CD4-positive, alpha-beta T cell (primary cell): ENCODE measurements around the gene RAB6A. TPM values are rescaled to one million over a fixed set of nuclear protein-coding genes. Genes with fewer than 3 reads are reported as not detected.

Experiments
- ATAC-seq: fragments of 200-7000 bp; cut with Tn5 transposase; one replicate; pipeline ENCODE4 v1.10.0; 2022; ENCODE audit warnings: mild to moderate bottlenecking; ENCODE audit not compliant: poor library complexity
- CTCF ChIA-PET: fragments of 350-600 bp; sonication (Branson Sonifier 250); formaldehyde crosslinking; loops from one replicate; lab custom pipeline; 2021; ENCODE audit warnings: antibody characterized with exemption, inconsistent platforms; lab: Charles Lee
- POLR2A ChIA-PET: fragments of 350-600 bp; sonication (Branson Sonifier 250); formaldehyde crosslinking; loops from one replicate; lab custom pipeline; 2021; ENCODE audit warnings: antibody characterized with exemption, inconsistent platforms; lab: Charles Lee
- DNase-seq, 14 experiments: peaks; one replicate each; pipeline ENCODE4 v3.0.0-alpha.2; 2013 to 2020; ENCODE audit warnings: mixed read lengths in 2 of 14
- H3K27ac ChIP-seq, 2 donors: one replicate each; pipeline versions ENCODE4 v1.5.1 to v1.7.0; 2013; ENCODE audit warnings: low read length in 2 of 2, low read depth in 1 of 2, mild to moderate bottlenecking in 1 of 2
- H3K27me3 ChIP-seq, 2 experiments: 1 replicate in 1 of 2; 2 replicates in 1 of 2; pipeline versions ENCODE4 v1.6.1 to v1.7.0; 2013; ENCODE audit warnings: low read length in 2 of 2, control low read depth in 1 of 2, mild to moderate bottlenecking in 1 of 2, moderate library complexity in 1 of 2; ENCODE audit not compliant: insufficient read depth in 2 of 2, control insufficient read depth in 1 of 2
- H3K36me3 ChIP-seq: one replicate; pipeline ENCODE4 v1.6.1; 2013; ENCODE audit warnings: low read length, control low read depth; ENCODE audit not compliant: insufficient read depth
- H3K4me1 ChIP-seq: one replicate; pipeline ENCODE4 v1.6.1; 2013; ENCODE audit warnings: low read length, control low read depth; ENCODE audit not compliant: insufficient read depth
- H3K4me3 ChIP-seq: one replicate; pipeline ENCODE4 v1.5.1; 2013; ENCODE audit warnings: mild to moderate bottlenecking, low read length, moderate library complexity
- H3K9me3 ChIP-seq, 2 experiments: 1 replicate in 1 of 2; 2 replicates in 1 of 2; pipeline versions ENCODE4 v1.6.1 to v1.7.0; 2013; ENCODE audit warnings: low read length in 2 of 2, mild to moderate bottlenecking in 2 of 2, control low read depth in 1 of 2, moderate library complexity in 1 of 2; ENCODE audit not compliant: control insufficient read depth in 1 of 2, insufficient read depth in 1 of 2
- H3K27ac Mint-ChIP-seq: one replicate; pipeline ENCODE4 v1.8.0; 2020; ENCODE audit warnings: mixed read lengths
- H3K27me3 Mint-ChIP-seq: one replicate; pipeline ENCODE4 v1.8.0; 2021; ENCODE audit warnings: mixed read lengths
- H3K36me3 Mint-ChIP-seq: one replicate; pipeline ENCODE4 v1.8.0; 2021; ENCODE audit warnings: low read depth, mixed read lengths
- H3K4me1 Mint-ChIP-seq: one replicate; pipeline ENCODE4 v1.8.0; 2021; ENCODE audit warnings: low read depth, mixed read lengths
- H3K4me3 Mint-ChIP-seq: one replicate; pipeline ENCODE4 v1.8.0; 2020; ENCODE audit warnings: mild to moderate bottlenecking, mixed read lengths
- H3K9me3 Mint-ChIP-seq: one replicate; pipeline ENCODE4 v1.8.0; 2020; ENCODE audit warnings: mixed read lengths
- intact Hi-C, 2 experiments: fragments of 100-400 bp; cut with DNase I in 1 of 2; cut with micrococcal nuclease in 1 of 2; formaldehyde crosslinking; loops; one replicate each; pipeline versions ENCODE4 v1.15.1 to v1.9.0; 2023 to 2025; cut with DNase I, micrococcal nuclease
- total RNA-seq, 174 experiments: library from RNA in 2 of 174; stranded (reverse) in 2 of 174; gene quantifications; one replicate each; pipeline ENCODE4 v1.2.3 and lab custom pipeline; 2021 to 2026
- TF ChIP-seq, protein P1 (sequence below): fragments of 200-600 bp; IDR thresholded peaks from one replicate; pipeline ENCODE4 v1.8.0; 2022; ENCODE audit warnings: antibody characterized with exemption, mild to moderate bottlenecking

Gene RAB6A
- total RNA-seq, 2 experiments from 2014 or later, result 42.6 to 49.3 TPM

DNA sequence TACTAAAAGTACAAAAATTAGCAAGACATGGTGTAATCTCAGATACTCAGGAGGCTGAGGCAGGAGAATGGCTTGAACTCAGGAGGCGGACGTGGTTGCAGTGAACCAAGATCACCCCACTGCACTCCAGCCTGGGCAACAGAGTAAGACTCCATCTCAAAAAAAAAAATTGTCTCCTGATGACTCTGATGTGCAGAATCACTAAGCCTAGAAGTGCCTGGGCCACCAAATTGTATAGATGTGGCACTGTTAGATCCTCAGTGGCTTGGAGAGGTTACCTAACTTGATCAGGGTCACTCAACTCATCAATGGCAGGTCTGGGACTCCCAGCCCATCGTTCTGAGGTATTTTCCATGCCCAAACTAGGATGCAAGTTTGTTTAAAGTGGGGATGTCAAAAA, 103.9 kb downstream of the RAB6A start:
- no peaks in the 10 kb centered on the region for H3K9me3 Mint-ChIP-seq
- peaks cover 14% of the 10 kb centered on the region for H3K4me1 Mint-ChIP-seq
- TF ChIP-seq, protein P1, sequence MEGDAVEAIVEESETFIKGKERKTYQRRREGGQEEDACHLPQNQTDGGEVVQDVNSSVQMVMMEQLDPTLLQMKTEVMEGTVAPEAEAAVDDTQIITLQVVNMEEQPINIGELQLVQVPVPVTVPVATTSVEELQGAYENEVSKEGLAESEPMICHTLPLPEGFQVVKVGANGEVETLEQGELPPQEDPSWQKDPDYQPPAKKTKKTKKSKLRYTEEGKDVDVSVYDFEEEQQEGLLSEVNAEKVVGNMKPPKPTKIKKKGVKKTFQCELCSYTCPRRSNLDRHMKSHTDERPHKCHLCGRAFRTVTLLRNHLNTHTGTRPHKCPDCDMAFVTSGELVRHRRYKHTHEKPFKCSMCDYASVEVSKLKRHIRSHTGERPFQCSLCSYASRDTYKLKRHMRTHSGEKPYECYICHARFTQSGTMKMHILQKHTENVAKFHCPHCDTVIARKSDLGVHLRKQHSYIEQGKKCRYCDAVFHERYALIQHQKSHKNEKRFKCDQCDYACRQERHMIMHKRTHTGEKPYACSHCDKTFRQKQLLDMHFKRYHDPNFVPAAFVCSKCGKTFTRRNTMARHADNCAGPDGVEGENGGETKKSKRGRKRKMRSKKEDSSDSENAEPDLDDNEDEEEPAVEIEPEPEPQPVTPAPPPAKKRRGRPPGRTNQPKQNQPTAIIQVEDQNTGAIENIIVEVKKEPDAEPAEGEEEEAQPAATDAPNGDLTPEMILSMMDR, result no peak
- ATAC-seq, result no peak
- peaks cover 13% of the 10 kb centered on the region for H3K36me3 ChIP-seq
- ChIA-PET CTCF (interaction anchor here (6.7 kb wide), 1 partner anchor 31 kb away, joined by 88 read pairs; no protein-coding TSS in a partner anchor), POLR2A (no interaction called here)
- H3K9me3 ChIP-seq, result no peaks in the 10 kb centered on the region
- H3K36me3 Mint-ChIP-seq, result peaks cover 56% of the 10 kb centered on the region
- intact Hi-C loops, result no loop called here
- no peaks in the 10 kb centered on the region for H3K27me3 ChIP-seq
- no peak overlapping the region for H3K4me3 ChIP-seq
- H3K4me3 Mint-ChIP-seq, result no peak overlapping the region
- no peak for DNase-seq
- H3K4me1 ChIP-seq, result peaks cover 11% of the 10 kb centered on the region
- no peaks in the 10 kb centered on the region for H3K27me3 Mint-ChIP-seq
- H3K27ac Mint-ChIP-seq, result no peak overlapping the region
- H3K27ac ChIP-seq, result no peak overlapping the region

DNA sequence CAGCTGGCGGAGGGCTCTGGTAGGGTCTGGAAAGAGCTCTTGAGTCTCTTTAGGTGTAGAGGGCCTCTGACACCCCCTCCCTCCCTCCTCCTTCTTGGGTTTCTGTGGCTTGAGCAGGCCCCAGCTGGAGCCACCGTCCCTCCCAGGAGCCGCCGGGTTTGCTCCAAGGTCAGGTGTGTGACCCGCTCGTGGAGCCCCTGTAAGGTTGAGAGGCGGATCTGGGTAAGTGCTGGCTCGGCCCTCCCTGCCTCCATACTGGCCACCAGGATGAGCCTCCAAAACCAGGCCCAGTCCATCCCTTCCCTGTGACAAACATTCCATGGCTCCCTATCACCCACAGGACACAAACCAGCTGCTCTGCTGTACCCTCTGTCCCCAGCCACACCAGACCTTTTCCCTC, 105.2 kb downstream of the RAB6A start:
- H3K4me3 ChIP-seq, result no peak overlapping the region
- no peak overlapping the region for H3K27ac ChIP-seq
- no peak overlapping the region for H3K4me3 Mint-ChIP-seq
- ChIA-PET POLR2A (no interaction called here), CTCF (no interaction called here)
- TF ChIP-seq, protein P1, result no peak
- H3K27ac Mint-ChIP-seq, result no peak overlapping the region
- peaks cover 15% of the 10 kb centered on the region for H3K36me3 ChIP-seq
- peaks cover 8% of the 10 kb centered on the region for H3K4me1 Mint-ChIP-seq
- no peaks in the 10 kb centered on the region for H3K9me3 Mint-ChIP-seq
- H3K27me3 Mint-ChIP-seq, result no peaks in the 10 kb centered on the region
- peaks cover 68% of the 10 kb centered on the region for H3K36me3 Mint-ChIP-seq
- H3K9me3 ChIP-seq, result no peaks in the 10 kb centered on the region
- DNase-seq, result no peak
- H3K4me1 ChIP-seq, result peaks cover 4% of the 10 kb centered on the region
- no peak for ATAC-seq
- no peaks in the 10 kb centered on the region for H3K27me3 ChIP-seq
- intact Hi-C loops, result no loop called here

DNA sequence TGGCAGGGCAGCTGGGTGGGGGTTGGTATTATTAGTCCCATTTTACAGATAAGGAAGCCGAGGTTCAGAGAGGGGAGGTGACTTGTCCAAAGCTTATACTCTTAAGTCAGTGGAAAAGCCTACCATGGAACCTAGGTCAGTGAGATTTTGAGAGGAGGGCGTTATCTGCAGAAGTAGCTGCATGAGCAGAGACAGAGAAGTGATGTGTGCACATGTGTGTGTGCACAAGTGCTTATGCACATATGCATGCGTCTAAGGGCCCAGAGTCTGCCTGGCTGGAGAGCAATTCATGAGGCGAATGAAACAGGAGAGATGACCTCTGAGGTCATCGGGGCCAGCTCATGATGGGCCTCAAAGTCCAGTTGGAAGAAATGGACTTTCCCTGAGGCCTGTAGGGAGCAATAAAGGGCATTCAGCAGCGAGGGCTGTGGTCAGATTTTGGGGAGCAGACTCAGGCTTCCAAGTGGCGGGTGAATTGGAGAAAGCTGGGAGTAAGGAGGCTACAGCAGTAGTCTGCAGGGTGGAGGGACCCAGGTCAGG, 106.3 kb downstream of the RAB6A start:
- POLR2A ChIA-PET, result no interaction called here
- Mint-ChIP-seq H3K27me3 (no peaks in the 10 kb centered on the region), H3K9me3 (no peaks in the 10 kb centered on the region), H3K4me3 (no peak overlapping the region), H3K36me3 (peaks cover 74% of the 10 kb centered on the region), H3K27ac (no peak overlapping the region), H3K4me1 (no peaks in the 10 kb centered on the region)
- CTCF ChIA-PET, result interaction anchor here (0.6 to 1.4 kb wide), 3 partner anchors 29 to 303 kb away, joined by 3 to 4 read pairs (median 4); no protein-coding TSS in a partner anchor
- DNase-seq, result no peak
- no peak for ATAC-seq
- Histone ChIP-seq H3K4me3 (no peak overlapping the region), H3K36me3 (peaks cover 15% of the 10 kb centered on the region), H3K27me3 (no peaks in the 10 kb centered on the region), H3K4me1 (no peaks in the 10 kb centered on the region), H3K27ac (no peak overlapping the region), H3K9me3 (no peaks in the 10 kb centered on the region)
- TF ChIP-seq, protein P1, result no peak
- intact Hi-C loops, result no loop called here
